ENCODE results near the gene TMEM54.

- TF ChIP-seq GATA2 (IDR thresholded peaks at IDR 0.05; ENCODE audit: low read depth, low read length) (no peak), GATA3 (IDR thresholded peaks at IDR 0.05; ENCODE audit: low read depth, low read length) (no peak)
Measured at GRCh38 chr1:32888134-32888533, 13.1 kb downstream of the TMEM54 start.

Measured in SH-SY5Y (cell line).